ENCODE results near the gene EMILIN1. TPM values are rescaled to one million over a fixed set of nuclear protein-coding genes. Genes with fewer than 3 reads are reported as not detected.

The EMILIN1 gene
- total and polyA plus RNA-seq, 2 of the 4 experiments (the other 2 are of a cell fraction) = 26.5 to 95.6 TPM

- H3K27me3 ChIP-seq (ENCODE audit: control insufficient read depth, insufficient read depth, low read length) = peaks cover 11% of the 10 kb centered on the region
- no peak overlapping the region for H3K18ac ChIP-seq (ENCODE audit: low read depth, low read length)
- dilution Hi-C loops (cut with HindIII; ENCODE audit: low sequenced_read_pairs, unreplicated experiment) = no loop called here
- WGBS, 2 experiments (ENCODE audit: extremely low coverage in 2 of 2, insufficient read length in 1 of 2) = no CpG with 5 or more reads among the region's 14 CpGs
- no peak overlapping the region for H3K14ac ChIP-seq (replicated peaks; ENCODE audit: low read depth, low read length)
- intact Hi-C loops (cut with micrococcal nuclease) = no loop called here
- ChIA-PET CTCF (interaction anchor here (2.2 kb wide), 1 partner anchor 94 kb away, joined by 7 read pairs; no protein-coding TSS in a partner anchor), POLR2A (ENCODE audit: unreplicated experiment) (no interaction called here)
- no peak overlapping the region for H2BK15ac ChIP-seq (ENCODE audit: low read depth, low read length)
- H3K9ac ChIP-seq (ENCODE audit: low read depth, low read length) = no peak overlapping the region
- TF ChIP-seq ELK1 (IDR thresholded peaks at IDR 0.05; ENCODE audit: borderline replicate concordance, low read depth, low read length) = no peak
- no peaks in the 10 kb centered on the region for H3K9me3 ChIP-seq (ENCODE audit: control insufficient read depth, insufficient read depth, low read length)
- H2AK9ac ChIP-seq (replicated peaks; ENCODE audit: low read depth, low read length, poor library complexity) = no peak overlapping the region
- H3K36me3 ChIP-seq (ENCODE audit: control insufficient read depth, insufficient read depth, low read length) = no peaks in the 10 kb centered on the region
- BruUV-seq (replicated peaks) = no TSS peak
- H2BK20ac ChIP-seq (ENCODE audit: low read depth, low read length) = no peak overlapping the region
- H3K4me1 ChIP-seq (ENCODE audit: control insufficient read depth, insufficient read depth, low read length) = 0 out of 2 replicates have a peak, but pooled peaks cover 3% of the 10 kb centered on the region
- no peak for ATAC-seq (ENCODE audit: low read depth)
- H3K79me1 ChIP-seq (ENCODE audit: low read depth in 1 of 2, low read length in 2 of 2) = no peaks in the 10 kb centered on the region
- H3K56ac ChIP-seq (ENCODE audit: extremely low read depth, insufficient read depth, low read length) = no peak overlapping the region
- H3K9me1 ChIP-seq (ENCODE audit: insufficient read depth, low read length) = peaks cover 7% of the 10 kb centered on the region; the same call in 1 of the 2 replicates
- H4K91ac ChIP-seq (ENCODE audit: insufficient read depth, low read depth, low read length) = no peak overlapping the region
- no peak overlapping the region for H3K4ac ChIP-seq (ENCODE audit: low read depth, low read length)
- no peak overlapping the region for H3K23ac ChIP-seq (ENCODE audit: low read depth, low read length)
- H4K8ac ChIP-seq (ENCODE audit: low read depth in 2 of 2, low read length in 2 of 2) = no peak overlapping the region
- no peak overlapping the region for H3K27ac ChIP-seq (ENCODE audit: insufficient read depth, low read length)
- H3K4me2 ChIP-seq (ENCODE audit: low read depth, low read length) = no peak overlapping the region
- no peak overlapping the region for H3K4me3 ChIP-seq (ENCODE audit: insufficient read depth, low read depth, low read length)
- H2AFZ ChIP-seq (replicated peaks; ENCODE audit: low read length, poor library complexity) = no peak overlapping the region
- no peak overlapping the region for H2BK120ac ChIP-seq (ENCODE audit: low read depth, low read length)
- H4K20me1 ChIP-seq (ENCODE audit: insufficient read depth, low read length) = no peaks in the 10 kb centered on the region; the same call in 1 of the 2 replicates
- in situ Hi-C loops (cut with MboI; ENCODE audit: low sequenced_read_pairs) = loop anchor here (5.0 kb wide), 1 partner anchor 185 kb away; the partner anchor contains the start of gene TRIM54
- H2AK5ac ChIP-seq (ENCODE audit: low read depth, low read length) = no peak overlapping the region
- H4K5ac ChIP-seq (ENCODE audit: low read depth, low read length) = no peak overlapping the region
- H2BK5ac ChIP-seq (ENCODE audit: low read depth, low read length, poor library complexity, severe bottlenecking) = no peak overlapping the region
- DNase-seq = no peak
These were observed 18.9 kb downstream of the EMILIN1 start for GRCh38 chr2:27097341-27097740.

Measured in IMR-90 (cell line).